ENCODE measurements around the gene MACROD2. TPM values are rescaled to one million over a fixed set of nuclear protein-coding genes. Genes with fewer than 3 reads are reported as not detected.
A peak's percentile ranks its signal among the peaks of the same experiment; 100 is the strongest.

The MACROD2 gene
- total RNA-seq, 1 experiment from 2014 or later: 1.6 TPM

DNA sequence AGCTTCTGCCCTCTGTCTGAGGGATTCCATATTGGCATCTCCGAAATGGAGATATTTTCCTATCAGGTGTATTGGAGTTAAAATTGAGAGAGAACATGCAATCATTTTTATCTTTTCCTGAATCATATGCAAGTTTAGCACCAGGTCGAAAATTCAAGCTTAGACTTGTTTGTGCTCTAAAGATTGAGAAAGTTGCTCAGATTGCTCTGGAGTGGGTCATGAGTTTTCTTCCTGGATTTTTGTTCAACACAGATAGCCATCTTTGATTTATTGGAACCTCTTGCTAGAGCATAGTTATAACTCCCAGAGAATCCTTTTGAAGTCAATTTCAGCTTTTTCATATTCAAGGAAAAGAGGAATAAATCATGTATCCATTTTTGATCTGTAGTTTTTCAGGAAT lies 715.6 kb downstream of the MACROD2 start:
- Mint-ChIP-seq H3K27me3 (ENCODE audit: low read depth) (no peaks in the 10 kb centered on the region), H3K9me3 (peaks cover 0 to 2% of the 10 kb centered on the region in 2 experiments; a peak in 1 of 5 replicates), H3K4me1 (peaks cover 71 to 74% of the 10 kb centered on the region in 2 experiments), H3K4me3 (no peak overlapping the region), H3K27ac (peak overlapping the region in 2 of 3 experiments; percentile 86 to 98; a peak in 3 of 7 replicates), H3K36me3 (ENCODE audit: insufficient read depth in 1 of 3, low read depth in 3 of 3) (peaks cover 0 to 8% (median 4%) of the 10 kb centered on the region in 3 experiments; a peak in 3 of 7 replicates)
- H3K27ac ChIP-seq (ENCODE audit: insufficient read length, low read depth, low read length): no peak overlapping the region
- H3K79me2 ChIP-seq (ENCODE audit: insufficient read depth, low read length): no peaks in the 10 kb centered on the region
- no peaks in the 10 kb centered on the region for H3K23me2 ChIP-seq (ENCODE audit: insufficient read length, low read depth, low read length, poor library complexity, severe bottlenecking)
- H3T11ph ChIP-seq (ENCODE audit: low read length): no peak overlapping the region
- no peaks in the 10 kb centered on the region for H3K9me3 ChIP-seq (ENCODE audit: control insufficient read depth, low read depth, low read length)
- no peak overlapping the region for H4K8ac ChIP-seq (replicated peaks; ENCODE audit: insufficient read length, low read depth, low read length)
- no peak overlapping the region for H3K18ac ChIP-seq (ENCODE audit: insufficient read length, low read depth, low read length)
- H2BK12ac ChIP-seq (ENCODE audit: insufficient read length, low read depth, low read length): no peak overlapping the region
- DNase-seq: no peak
- H3K14ac ChIP-seq (ENCODE audit: insufficient read depth, low read length): no peak overlapping the region
- H2AK5ac ChIP-seq (ENCODE audit: insufficient read length, low read length): no peak overlapping the region
- no peak overlapping the region for H3K4ac ChIP-seq (ENCODE audit: low read depth, low read length)
- no peaks in the 10 kb centered on the region for H3K27me3 ChIP-seq (ENCODE audit: insufficient read depth, low read length)
- no peak overlapping the region for H3K9ac ChIP-seq (ENCODE audit: extremely low read depth, insufficient read length, low read length)
- H2BK15ac ChIP-seq (ENCODE audit: low read depth, low read length): no peak overlapping the region
- H3K56ac ChIP-seq (ENCODE audit: insufficient read length, low read depth, low read length): no peak overlapping the region
- H2BK20ac ChIP-seq (ENCODE audit: low read depth, low read length, poor library complexity, severe bottlenecking): no peak overlapping the region
- no peak overlapping the region for H4K5ac ChIP-seq (ENCODE audit: insufficient read length, low read depth, low read length)
- H3K4me2 ChIP-seq (ENCODE audit: insufficient read depth, insufficient read length, low read length): no peak overlapping the region
- H4K20me1 ChIP-seq (ENCODE audit: control insufficient read depth, insufficient read depth, insufficient read length): no peaks in the 10 kb centered on the region
- no CpG with 5 or more reads among the region's 2 CpGs for WGBS (ENCODE audit: extremely low coverage, insufficient read length, low lambda C conversion rate)
- H3K23ac ChIP-seq (ENCODE audit: insufficient read length, low read depth, low read length): no peak overlapping the region
- no peak overlapping the region for H2BK120ac ChIP-seq (ENCODE audit: low read depth, low read length, poor library complexity, severe bottlenecking)
- H3K79me1 ChIP-seq (ENCODE audit: insufficient read depth, low read depth, low read length, poor library complexity, severe bottlenecking): no peaks in the 10 kb centered on the region
- no peak overlapping the region for H4K91ac ChIP-seq (ENCODE audit: insufficient read length, low read depth, low read length)
- no peak overlapping the region for H2BK5ac ChIP-seq (ENCODE audit: insufficient read length, low read length)
- peaks cover 4% of the 10 kb centered on the region; the same call in 1 of the 2 replicates for H3K4me1 ChIP-seq (ENCODE audit: insufficient read depth, low read length)
- H2AFZ ChIP-seq (ENCODE audit: low read length): no peak overlapping the region
- TF ChIP-seq CTCF (conservative IDR thresholded peaks at IDR 0.05): no peak

All from H9 (cell line).